ENCODE results near the gene MST1. TPM values are rescaled to one million over a fixed set of nuclear protein-coding genes. Genes with fewer than 3 reads are reported as not detected.

The MST1 gene
- total RNA-seq, 1 donor from 2014 or later, result 12.4 TPM

- no peak overlapping the region for H3K4me3 ChIP-seq (ENCODE audit: low read depth, low read length)
- no peaks in the 10 kb centered on the region for H3K27me3 ChIP-seq (ENCODE audit: control insufficient read depth, insufficient read depth, low read length)
- TF ChIP-seq, protein P1, sequence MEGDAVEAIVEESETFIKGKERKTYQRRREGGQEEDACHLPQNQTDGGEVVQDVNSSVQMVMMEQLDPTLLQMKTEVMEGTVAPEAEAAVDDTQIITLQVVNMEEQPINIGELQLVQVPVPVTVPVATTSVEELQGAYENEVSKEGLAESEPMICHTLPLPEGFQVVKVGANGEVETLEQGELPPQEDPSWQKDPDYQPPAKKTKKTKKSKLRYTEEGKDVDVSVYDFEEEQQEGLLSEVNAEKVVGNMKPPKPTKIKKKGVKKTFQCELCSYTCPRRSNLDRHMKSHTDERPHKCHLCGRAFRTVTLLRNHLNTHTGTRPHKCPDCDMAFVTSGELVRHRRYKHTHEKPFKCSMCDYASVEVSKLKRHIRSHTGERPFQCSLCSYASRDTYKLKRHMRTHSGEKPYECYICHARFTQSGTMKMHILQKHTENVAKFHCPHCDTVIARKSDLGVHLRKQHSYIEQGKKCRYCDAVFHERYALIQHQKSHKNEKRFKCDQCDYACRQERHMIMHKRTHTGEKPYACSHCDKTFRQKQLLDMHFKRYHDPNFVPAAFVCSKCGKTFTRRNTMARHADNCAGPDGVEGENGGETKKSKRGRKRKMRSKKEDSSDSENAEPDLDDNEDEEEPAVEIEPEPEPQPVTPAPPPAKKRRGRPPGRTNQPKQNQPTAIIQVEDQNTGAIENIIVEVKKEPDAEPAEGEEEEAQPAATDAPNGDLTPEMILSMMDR (IDR thresholded peaks at IDR 0.05; ENCODE audit: insufficient read depth, low read length, poor library complexity, severe bottlenecking), result no peak
- no peak for DNase-seq (ENCODE audit: low read depth)
- H3K36me3 ChIP-seq (ENCODE audit: control insufficient read depth, insufficient read depth, low read length), result no peaks in the 10 kb centered on the region
Measured at GRCh38 chr3:49712631-49713317, 23.5 kb upstream of the MST1 start.

- Histone ChIP-seq H3K36me3 (ENCODE audit: control insufficient read depth, insufficient read depth, low read length) (no peaks in the 10 kb centered on the region), H3K4me3 (ENCODE audit: low read depth, low read length) (no peak overlapping the region), H3K27me3 (ENCODE audit: control insufficient read depth, insufficient read depth, low read length) (no peaks in the 10 kb centered on the region)
- TF ChIP-seq, protein P1 (IDR thresholded peaks at IDR 0.05; ENCODE audit: insufficient read depth, low read length, poor library complexity, severe bottlenecking), result no peak
- no peak for DNase-seq (ENCODE audit: low read depth)
Measured at GRCh38 chr3:49712166-49712565, 22.9 kb upstream of the MST1 start.

- no peak for DNase-seq (ENCODE audit: low read depth)
- H3K4me3 ChIP-seq (ENCODE audit: low read depth, low read length), result no peak overlapping the region
Measured at GRCh38 chr3:49711489-49711888, 22.2 kb upstream of the MST1 start.

DNA sequence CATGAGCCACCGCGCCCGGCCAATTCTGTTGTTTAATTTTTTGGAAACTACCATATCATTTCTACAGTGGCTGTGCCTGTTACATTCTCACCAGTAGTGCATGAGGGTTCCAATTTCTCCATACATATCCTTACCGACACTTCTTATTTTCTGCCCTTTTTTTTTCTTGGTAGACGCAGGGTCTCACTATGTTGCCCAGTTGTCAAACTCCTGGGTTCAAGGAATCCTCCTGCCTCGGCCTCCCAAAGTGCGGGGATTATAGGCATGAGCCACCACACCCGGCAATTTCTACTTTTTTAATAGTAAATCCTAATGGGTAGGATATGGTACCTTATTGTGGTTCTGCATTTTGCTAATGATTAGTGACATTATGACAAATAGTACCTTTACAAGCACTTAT is 20.6 kb upstream of the MST1 start:
- no peak overlapping the region for H3K4me3 ChIP-seq (ENCODE audit: low read depth, low read length)
- TF ChIP-seq, protein P1 (IDR thresholded peaks at IDR 0.05; ENCODE audit: insufficient read depth, low read length, poor library complexity, severe bottlenecking), result no peak
- DNase-seq (ENCODE audit: low read depth), result no peak
- H3K36me3 ChIP-seq (ENCODE audit: control insufficient read depth, insufficient read depth, low read length), result no peaks in the 10 kb centered on the region
- no peaks in the 10 kb centered on the region for H3K27me3 ChIP-seq (ENCODE audit: control insufficient read depth, insufficient read depth, low read length)

More at GRCh38 chr3:49711489-49711888, 22.2 kb upstream of the MST1 start:
- Histone ChIP-seq H3K27me3 (ENCODE audit: control insufficient read depth, insufficient read depth, low read length) (no peaks in the 10 kb centered on the region), H3K36me3 (ENCODE audit: control insufficient read depth, insufficient read depth, low read length) (no peaks in the 10 kb centered on the region)
- TF ChIP-seq, protein P1 (IDR thresholded peaks at IDR 0.05; ENCODE audit: insufficient read depth, low read length, poor library complexity, severe bottlenecking), result no peak

- TF ChIP-seq, protein P1 (IDR thresholded peaks at IDR 0.05; ENCODE audit: insufficient read depth, low read length, poor library complexity, severe bottlenecking), result no peak
- Histone ChIP-seq H3K4me3 (ENCODE audit: low read depth, low read length) (no peak overlapping the region), H3K27me3 (ENCODE audit: control insufficient read depth, insufficient read depth, low read length) (no peaks in the 10 kb centered on the region), H3K36me3 (ENCODE audit: control insufficient read depth, insufficient read depth, low read length) (peaks cover 3% of the 10 kb centered on the region)
- no peak for DNase-seq (ENCODE audit: low read depth)
Measured at GRCh38 chr3:49707113-49707480, 17.8 kb upstream of the MST1 start.

All from kidney epithelial cell (primary cell).